Measurements from ENCODE around the gene LRCH4. TPM values are rescaled to one million over a fixed set of nuclear protein-coding genes. Genes with fewer than 3 reads are reported as not detected.

The LRCH4 gene, protein sequence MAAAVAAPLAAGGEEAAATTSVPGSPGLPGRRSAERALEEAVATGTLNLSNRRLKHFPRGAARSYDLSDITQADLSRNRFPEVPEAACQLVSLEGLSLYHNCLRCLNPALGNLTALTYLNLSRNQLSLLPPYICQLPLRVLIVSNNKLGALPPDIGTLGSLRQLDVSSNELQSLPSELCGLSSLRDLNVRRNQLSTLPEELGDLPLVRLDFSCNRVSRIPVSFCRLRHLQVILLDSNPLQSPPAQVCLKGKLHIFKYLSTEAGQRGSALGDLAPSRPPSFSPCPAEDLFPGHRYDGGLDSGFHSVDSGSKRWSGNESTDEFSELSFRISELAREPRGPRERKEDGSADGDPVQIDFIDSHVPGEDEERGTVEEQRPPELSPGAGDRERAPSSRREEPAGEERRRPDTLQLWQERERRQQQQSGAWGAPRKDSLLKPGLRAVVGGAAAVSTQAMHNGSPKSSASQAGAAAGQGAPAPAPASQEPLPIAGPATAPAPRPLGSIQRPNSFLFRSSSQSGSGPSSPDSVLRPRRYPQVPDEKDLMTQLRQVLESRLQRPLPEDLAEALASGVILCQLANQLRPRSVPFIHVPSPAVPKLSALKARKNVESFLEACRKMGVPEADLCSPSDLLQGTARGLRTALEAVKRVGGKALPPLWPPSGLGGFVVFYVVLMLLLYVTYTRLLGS
- total RNA-seq: 8.5 and 11.9 TPM in 2 replicates

GRCh38 chr7:100585511-100586265 is at the start of gene LRCH4:
LRCH4 (minus strand) TSS chr7:100586129; CDS start chr7:100586100, 29 bp downstream.

GRCh38 chr7:100611983-100612729 is 26.2 kb upstream of the LRCH4 start, which contains the start of gene MOSPD3:
MOSPD3 (plus strand) TSS chr7:100612540; CDS start chr7:100612792, 252 bp downstream.

DNA sequence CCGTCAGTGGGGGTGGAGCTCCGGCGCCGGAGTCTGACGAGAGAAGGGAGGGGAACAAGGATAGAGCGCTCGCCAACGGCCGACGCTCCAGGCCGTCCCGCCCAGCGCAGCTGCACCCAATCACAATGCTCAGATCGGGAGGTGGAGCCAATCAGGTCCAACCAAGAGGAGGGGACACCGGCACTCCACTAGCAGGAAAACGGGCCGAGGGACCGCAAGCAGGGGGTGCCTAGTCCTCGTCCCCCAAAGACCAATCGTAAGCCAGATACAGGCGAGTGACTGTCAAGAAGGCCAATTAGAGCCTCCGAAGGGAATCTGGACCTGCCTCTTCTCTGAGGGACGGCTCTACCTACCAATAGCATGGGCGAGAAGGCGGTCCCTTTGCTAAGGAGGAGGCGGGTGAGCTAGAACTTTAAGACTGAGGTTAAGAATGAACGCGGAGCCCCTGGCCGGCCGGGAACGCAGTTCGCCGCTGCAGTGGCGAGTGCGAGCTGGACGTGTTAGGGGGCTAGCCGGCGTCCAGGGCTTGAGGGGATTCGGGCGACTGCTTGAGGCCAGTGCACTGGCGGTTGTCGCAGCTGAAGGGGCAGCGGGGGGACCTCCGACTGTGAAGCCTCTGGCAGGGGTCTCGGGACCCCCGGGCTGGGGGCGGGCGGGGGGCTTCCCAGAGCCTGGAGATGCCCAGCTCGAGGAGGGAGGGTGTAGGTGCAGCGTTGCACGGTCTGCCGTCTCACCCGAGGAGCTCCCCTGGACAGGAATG is 517 bp upstream of the LRCH4 start, which contains the start of gene FBXO24:
FBXO24 (plus strand) TSS at position 63 of the 760 bp plus-strand sequence; CDS start at position 361, 298 bp downstream.

DNA sequence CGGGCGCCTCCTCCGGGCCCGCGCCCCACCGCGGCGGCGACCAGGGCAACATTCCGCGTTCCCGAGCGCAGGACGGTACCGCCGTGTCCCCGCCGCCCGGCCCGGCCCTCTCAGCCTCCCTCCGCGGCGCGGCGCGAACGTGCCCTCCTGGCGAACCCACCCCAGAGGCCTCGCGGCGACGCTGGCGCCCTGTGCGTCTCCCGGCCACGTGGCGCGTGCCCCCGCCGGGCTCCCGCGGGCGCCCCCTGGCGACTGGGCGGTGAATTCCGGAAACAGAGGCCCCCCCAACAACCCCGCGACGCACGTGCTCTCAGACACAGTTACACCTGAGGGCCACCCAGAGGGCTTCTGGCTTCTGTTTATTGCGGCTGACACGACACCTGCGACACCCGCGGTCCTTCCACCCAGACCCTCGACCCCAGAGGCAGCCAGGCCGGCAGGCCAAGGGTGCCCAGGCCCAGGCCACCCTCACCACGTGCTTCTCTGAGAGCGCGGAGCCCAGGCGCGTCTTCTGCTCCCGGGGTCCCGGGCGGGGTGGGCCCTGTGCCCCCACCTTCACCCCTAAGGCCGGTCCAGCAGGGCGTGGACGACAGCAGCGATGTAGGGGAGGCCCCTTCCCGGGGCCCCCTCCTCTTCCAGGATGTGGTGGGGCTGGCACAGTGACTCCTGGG is 12.1 kb downstream of the LRCH4 start, which contains the start of gene SAP25:
SAP25 (minus strand) TSS at position 210 of the 671 bp plus-strand sequence; CDS start at position 52, 158 bp downstream.

GRCh38 chr7:100538654-100539435 is 47.1 kb downstream of the LRCH4 start, which contains the start of gene AGFG2:
AGFG2 (plus strand) TSS chr7:100539203; CDS start chr7:100539347, 144 bp downstream.

Small RNA genes lying within 50 kb of the gene (small RNA-seq; reads per million reads assigned to genes)
- gene RN7SL416P (not detected), gene SAP25 (not detected)

Other genes with a start within 250 kb of the LRCH4 start
- 7.7 and 11.5 TPM in 2 replicates for gene PILRB, start 228.0 kb downstream of the LRCH4 start, total RNA-seq
- under 0.01 and 0.39 TPM in 2 replicates for gene PILRA, start 212.6 kb downstream of the LRCH4 start, total RNA-seq
- 0.59 and 1.5 TPM in 2 replicates for gene ZCWPW1, start 157.4 kb downstream of the LRCH4 start, total RNA-seq
- 36.4 and 56.1 TPM in 2 replicates for gene MEPCE, start 156.3 kb downstream of the LRCH4 start, total RNA-seq
- gene PPP1R35, start 149.6 kb downstream of the LRCH4 start, total RNA-seq: 10.7 and 19.2 TPM in 2 replicates
- 0.37 and 0.78 TPM in 2 replicates for gene SPACDR, start 121.9 kb downstream of the LRCH4 start, total RNA-seq
- gene TSC22D4, start 106.9 kb downstream of the LRCH4 start, total RNA-seq: 27.9 and 45.0 TPM in 2 replicates
- 1.5 and 2.0 TPM in 2 replicates for gene NYAP1, start 102.2 kb downstream of the LRCH4 start, total RNA-seq
- gene AGFG2, start 46.9 kb downstream of the LRCH4 start, total RNA-seq: 8.8 and 19.4 TPM in 2 replicates
- 0.20 TPM in 1 of 2 replicates, not detected in the other for gene SAP25, start 12.2 kb downstream of the LRCH4 start, total RNA-seq
- gene FBXO24, start 199 bp upstream of the LRCH4 start, total RNA-seq: 0.37 and 0.59 TPM in 2 replicates
- gene PCOLCE, start 16.2 kb upstream of the LRCH4 start, total RNA-seq: 145 and 178 TPM in 2 replicates
- gene MOSPD3, start 26.4 kb upstream of the LRCH4 start, total RNA-seq: 6.3 and 7.0 TPM in 2 replicates
- gene TFR2, start 55.4 kb upstream of the LRCH4 start, total RNA-seq: under 0.01 and 0.20 TPM in 2 replicates
- gene ACTL6B, start 70.3 kb upstream of the LRCH4 start, total RNA-seq: not detected in 2 replicates
- 82.3 and 108 TPM in 2 replicates for gene GNB2, start 87.6 kb upstream of the LRCH4 start, total RNA-seq
- 16.2 and 22.9 TPM in 2 replicates for gene GIGYF1, start 108.1 kb upstream of the LRCH4 start, total RNA-seq
- 52.2 and 52.8 TPM in 2 replicates for gene POP7, start 120.0 kb upstream of the LRCH4 start, total RNA-seq
- gene EPO, start 134.3 kb upstream of the LRCH4 start, total RNA-seq: not detected in 2 replicates
- not detected in 2 replicates for gene ZAN, start 147.5 kb upstream of the LRCH4 start, total RNA-seq
- 20.1 and 28.7 TPM in 2 replicates for gene EPHB4, start 241.4 kb upstream of the LRCH4 start, total RNA-seq

Measured in subcutaneous preadipocyte (primary cell).